Keratinocyte (primary cell): ENCODE data around the gene SYNDIG1.

Experiments
- EZH2 ChIP-seq: IDR thresholded peaks from one replicate; pipeline ENCODE4 v1.6.1; 2012; ENCODE audit warnings: inconsistent platforms, mild to moderate bottlenecking, low read length, moderate library complexity
- TF ChIP-seq, protein P1 (sequence below), 3 experiments: IDR thresholded peaks in 1 of 3; conservative IDR thresholded peaks in 1 of 3; optimal IDR thresholded peaks in 1 of 3; 2 replicates in 2 of 3; 3 replicates in 1 of 3; pipeline versions ENCODE3 to v1.5.1; 2011; ENCODE audit warnings: low read length in 3 of 3, mild to moderate bottlenecking in 3 of 3, moderate library complexity in 2 of 3, control low read depth in 1 of 3, inconsistent platforms in 1 of 3; ENCODE audit not compliant: insufficient read depth in 2 of 3; ENCODE audit errors: extremely low read depth in 1 of 3

DNA sequence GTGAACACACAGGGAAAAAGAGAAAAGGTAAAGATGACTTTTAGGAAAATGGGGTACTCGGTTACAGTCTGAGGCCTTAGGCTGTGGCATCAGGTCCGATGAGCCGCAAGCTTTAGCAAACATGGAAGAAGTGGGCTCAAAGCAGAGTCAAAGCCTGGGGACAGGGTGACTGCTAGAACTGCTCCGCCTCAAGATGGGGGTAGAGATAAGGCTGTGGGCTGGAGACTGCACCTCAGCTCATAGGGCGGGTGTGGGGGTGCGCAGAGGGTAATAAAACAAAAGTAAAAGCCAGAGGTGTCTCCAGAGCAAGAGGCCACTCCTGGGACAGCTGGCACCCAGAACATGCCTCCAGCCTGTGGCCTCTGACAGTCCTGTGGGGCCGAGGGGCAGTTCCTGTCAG is 21.3 kb upstream of the SYNDIG1 start:
- TF ChIP-seq, protein P1, sequence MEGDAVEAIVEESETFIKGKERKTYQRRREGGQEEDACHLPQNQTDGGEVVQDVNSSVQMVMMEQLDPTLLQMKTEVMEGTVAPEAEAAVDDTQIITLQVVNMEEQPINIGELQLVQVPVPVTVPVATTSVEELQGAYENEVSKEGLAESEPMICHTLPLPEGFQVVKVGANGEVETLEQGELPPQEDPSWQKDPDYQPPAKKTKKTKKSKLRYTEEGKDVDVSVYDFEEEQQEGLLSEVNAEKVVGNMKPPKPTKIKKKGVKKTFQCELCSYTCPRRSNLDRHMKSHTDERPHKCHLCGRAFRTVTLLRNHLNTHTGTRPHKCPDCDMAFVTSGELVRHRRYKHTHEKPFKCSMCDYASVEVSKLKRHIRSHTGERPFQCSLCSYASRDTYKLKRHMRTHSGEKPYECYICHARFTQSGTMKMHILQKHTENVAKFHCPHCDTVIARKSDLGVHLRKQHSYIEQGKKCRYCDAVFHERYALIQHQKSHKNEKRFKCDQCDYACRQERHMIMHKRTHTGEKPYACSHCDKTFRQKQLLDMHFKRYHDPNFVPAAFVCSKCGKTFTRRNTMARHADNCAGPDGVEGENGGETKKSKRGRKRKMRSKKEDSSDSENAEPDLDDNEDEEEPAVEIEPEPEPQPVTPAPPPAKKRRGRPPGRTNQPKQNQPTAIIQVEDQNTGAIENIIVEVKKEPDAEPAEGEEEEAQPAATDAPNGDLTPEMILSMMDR (optimal IDR thresholded peaks at IDR 0.05 in 1 of 3, IDR thresholded peaks at IDR 0.05 in 1 of 3, conservative IDR thresholded peaks at IDR 0.05 in 1 of 3; ENCODE audit: extremely low read depth in 1 of 3, insufficient read depth in 2 of 3, low read length in 3 of 3), result no peak
- TF ChIP-seq EZH2, result no peak
